ENCODE data around the gene SLC11A1. TPM values are rescaled to one million over a fixed set of nuclear protein-coding genes. Genes with fewer than 3 reads are reported as not detected.
A peak's percentile ranks its signal among the peaks of the same experiment; 100 is the strongest.

SLC11A1 gene
- total RNA-seq, 1 experiment from 2014 or later = 0.27 TPM

DNA sequence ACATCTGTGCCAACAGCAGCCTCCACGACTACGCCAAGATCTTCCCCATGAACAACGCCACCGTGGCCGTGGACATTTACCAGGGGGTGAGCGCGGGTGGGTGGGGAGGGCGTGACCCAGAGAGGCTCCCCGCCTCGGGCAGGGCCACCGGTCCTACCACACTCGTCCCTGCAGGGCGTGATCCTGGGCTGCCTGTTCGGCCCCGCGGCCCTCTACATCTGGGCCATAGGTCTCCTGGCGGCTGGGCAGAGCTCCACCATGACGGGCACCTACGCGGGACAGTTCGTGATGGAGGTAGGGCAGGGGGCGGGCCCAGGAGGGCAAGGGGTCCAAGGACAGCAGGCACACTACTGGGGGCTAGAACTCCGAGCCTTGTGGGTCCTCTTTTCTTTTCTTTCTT, 9.1 kb downstream of the SLC11A1 start:
- in situ Hi-C loops (cut with HindIII; ENCODE audit: low sequenced_read_pairs) = no loop called here
- DNase-seq (ENCODE audit: low spot score) = no peak

DNA sequence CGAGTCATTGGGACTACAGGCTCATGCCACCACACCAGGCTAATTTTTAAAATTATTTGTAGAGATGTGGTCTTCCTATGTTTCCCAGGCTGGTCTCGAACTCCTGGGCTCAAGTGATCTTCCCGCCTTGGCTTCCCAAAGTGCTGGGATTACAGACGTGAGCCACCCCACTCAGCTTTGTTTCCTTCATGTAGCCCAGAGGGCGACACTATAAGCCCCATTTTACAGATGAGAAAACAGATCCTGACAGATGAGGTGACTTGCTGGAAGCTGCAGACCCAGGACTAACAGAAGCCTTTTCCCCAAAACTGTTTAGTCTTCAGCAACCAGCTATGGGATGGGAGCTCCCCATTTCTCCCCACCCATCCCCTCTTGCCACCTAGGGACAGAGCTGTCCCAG, 10.4 kb downstream of the SLC11A1 start:
- in situ Hi-C loops (cut with HindIII; ENCODE audit: low sequenced_read_pairs) = no loop called here
- no peak for DNase-seq (ENCODE audit: low spot score)

DNA sequence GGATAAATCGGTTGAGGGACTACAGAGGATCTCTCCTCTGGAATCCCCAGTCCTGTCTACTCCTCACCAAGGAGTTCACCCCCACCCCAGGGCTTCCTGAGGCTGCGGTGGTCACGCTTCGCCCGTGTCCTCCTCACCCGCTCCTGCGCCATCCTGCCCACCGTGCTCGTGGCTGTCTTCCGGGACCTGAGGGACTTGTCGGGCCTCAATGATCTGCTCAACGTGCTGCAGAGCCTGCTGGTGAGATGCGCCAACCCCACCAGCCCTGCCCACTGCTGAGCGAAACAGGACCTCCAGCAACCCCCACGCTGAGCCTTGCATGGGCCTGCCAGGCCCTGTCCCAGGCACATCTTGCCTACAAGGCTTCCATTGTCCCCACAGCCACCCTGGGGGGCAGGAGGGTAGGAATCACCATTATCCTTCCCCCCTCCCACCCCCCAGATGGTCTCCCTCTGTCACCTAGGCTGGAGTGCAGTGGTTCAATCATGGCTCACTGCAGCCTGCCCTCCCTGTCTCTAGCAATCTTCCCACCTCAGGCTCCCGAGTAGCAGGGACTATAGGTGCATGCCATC, 10.9 kb downstream of the SLC11A1 start:
- in situ Hi-C loops (cut with HindIII; ENCODE audit: low sequenced_read_pairs) = no loop called here
- no peak for DNase-seq (ENCODE audit: low spot score)

DNA sequence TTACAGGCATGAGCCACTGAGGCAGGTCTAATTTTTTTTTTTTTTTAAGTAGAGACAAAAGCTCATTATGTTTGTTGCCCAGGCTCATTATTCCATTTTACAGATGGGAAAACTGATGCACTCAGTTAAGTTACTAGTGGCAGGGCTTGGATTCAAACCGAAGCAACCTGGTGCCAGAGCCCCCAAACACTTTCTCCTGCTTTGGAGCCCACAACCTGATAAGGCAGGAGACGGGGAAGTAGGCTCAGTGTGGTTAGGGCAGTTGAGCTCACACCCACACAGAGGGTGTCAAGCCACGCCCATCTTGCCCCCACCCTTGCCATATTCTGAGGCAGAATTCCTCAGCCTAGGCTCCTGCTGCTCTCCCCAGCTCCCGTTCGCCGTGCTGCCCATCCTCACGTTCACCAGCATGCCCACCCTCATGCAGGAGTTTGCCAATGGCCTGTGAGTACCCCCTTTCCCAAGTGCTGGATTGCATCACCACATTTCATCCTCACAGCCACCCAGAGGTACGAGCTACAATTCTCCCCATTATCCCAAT, 11.7 kb downstream of the SLC11A1 start:
- DNase-seq (ENCODE audit: low spot score) = no peak
- in situ Hi-C loops (cut with HindIII; ENCODE audit: low sequenced_read_pairs) = no loop called here

DNA sequence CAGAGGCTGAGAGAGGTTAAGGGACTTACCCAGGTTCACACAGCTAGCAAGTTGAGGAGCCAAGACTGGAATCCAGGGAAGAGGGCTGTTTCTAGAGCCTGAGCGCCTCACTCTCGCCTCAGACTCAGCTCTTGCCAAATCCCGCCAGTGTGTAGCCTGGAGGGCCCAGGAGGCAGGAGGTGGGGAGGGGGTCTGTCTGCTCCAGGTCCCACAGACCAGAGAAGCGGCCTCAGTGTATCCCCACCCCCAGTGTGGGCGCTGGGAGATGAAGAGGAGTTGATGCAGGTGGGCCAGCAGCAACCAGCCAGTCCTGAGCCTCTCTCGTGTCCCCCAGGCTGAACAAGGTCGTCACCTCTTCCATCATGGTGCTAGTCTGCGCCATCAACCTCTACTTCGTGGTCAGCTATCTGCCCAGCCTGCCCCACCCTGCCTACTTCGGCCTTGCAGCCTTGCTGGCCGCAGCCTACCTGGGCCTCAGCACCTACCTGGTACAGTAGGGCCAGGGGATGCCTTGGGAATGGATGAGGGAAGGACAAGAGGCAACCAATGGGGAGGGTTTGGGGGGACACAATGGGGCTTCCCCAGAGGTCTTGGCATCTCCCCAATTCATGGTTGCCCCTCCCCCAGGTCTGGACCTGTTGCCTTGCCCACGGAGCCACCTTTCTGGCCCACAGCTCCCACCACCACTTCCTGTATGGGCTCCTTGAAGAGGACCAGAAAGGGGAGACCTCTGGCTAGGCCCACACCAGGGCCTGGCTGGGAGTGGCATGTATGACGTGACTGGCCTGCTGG, 12.4 kb downstream of the SLC11A1 start:
- in situ Hi-C loops (cut with HindIII; ENCODE audit: low sequenced_read_pairs) = no loop called here
- DNase-seq (ENCODE audit: low spot score) = no peak

DNA sequence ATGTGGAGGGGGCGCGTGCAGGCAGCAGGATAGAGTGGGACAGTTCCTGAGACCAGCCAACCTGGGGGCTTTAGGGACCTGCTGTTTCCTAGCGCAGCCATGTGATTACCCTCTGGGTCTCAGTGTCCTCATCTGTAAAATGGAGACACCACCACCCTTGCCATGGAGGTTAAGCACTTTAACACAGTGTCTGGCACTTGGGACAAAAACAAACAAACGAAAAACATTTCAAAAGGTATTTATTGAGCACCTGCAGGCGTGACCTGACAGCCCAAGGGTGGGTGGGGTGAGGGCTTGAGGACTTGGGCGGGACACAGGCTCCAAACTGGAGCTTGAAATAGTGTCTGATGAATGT, 13.0 kb downstream of the SLC11A1 start:
- in situ Hi-C loops (cut with HindIII; ENCODE audit: low sequenced_read_pairs) = no loop called here
- DNase-seq (ENCODE audit: low spot score) = no peak

DNA sequence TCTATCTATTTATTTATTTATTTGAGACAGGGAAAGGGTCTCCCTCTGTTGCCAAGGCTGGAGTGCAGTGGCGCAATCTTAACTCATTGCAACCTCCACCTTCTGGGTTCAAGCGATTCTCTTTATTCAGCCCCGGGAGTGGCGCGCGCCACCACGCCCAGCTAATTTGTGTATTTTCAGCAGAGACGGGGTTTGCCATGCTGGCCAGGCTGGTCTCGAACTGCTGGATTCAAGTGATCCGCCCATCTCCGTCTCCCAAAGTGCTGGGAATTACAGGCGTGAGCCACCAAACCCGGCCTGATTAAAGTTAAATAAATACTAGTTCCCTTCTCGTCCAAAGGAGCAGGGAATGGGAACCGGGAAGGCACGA, 13.4 kb downstream of the SLC11A1 start:
- in situ Hi-C loops (cut with HindIII; ENCODE audit: low sequenced_read_pairs) = no loop called here
- DNase-seq (ENCODE audit: low spot score) = no peak

DNA sequence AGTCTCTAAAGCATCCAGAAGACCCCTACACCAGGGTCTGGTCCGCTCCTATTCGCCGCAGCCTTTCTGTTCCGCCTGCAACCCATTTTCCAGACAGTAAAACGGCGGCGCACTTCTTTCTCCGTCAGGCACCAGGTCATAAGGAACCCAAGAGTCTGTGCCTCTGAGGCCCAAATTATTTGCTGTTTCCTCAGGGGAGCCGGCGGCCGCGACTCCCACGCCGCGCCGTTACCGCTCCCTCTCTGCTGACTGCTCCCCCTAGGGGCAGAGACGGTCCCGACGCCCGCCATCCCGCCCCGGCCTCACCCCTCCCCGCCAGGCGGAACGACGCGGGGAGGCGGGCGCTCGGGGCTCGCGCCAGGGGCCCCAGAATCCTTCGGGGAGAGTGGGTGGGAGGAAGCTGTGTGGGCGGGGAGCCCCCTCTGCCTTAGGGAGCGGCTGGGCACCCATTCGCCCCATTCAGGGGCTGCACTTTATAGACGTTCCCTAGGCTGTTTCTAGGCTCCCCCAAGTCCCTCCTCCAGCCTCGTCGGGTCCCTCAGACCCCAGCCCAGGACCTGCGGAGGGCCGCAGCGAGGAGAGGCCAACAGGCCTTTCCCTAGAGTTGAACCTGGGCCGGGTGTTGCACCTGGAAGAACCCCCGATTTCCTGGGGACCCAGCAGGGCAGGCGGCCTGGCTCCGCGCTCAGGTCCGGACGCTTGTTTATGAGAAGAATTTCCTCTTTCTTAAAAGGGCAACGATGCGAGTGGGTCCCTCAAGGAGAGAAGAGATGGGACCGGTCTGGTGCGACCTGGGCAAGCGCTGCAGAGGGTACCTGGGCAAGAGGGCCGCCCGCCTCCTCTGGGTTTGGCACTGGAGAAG, 14.0 kb downstream of the SLC11A1 start:
- in situ Hi-C loops (cut with HindIII; ENCODE audit: low sequenced_read_pairs) = no loop called here
- peak; percentile 94 for DNase-seq (ENCODE audit: low spot score)

DNA sequence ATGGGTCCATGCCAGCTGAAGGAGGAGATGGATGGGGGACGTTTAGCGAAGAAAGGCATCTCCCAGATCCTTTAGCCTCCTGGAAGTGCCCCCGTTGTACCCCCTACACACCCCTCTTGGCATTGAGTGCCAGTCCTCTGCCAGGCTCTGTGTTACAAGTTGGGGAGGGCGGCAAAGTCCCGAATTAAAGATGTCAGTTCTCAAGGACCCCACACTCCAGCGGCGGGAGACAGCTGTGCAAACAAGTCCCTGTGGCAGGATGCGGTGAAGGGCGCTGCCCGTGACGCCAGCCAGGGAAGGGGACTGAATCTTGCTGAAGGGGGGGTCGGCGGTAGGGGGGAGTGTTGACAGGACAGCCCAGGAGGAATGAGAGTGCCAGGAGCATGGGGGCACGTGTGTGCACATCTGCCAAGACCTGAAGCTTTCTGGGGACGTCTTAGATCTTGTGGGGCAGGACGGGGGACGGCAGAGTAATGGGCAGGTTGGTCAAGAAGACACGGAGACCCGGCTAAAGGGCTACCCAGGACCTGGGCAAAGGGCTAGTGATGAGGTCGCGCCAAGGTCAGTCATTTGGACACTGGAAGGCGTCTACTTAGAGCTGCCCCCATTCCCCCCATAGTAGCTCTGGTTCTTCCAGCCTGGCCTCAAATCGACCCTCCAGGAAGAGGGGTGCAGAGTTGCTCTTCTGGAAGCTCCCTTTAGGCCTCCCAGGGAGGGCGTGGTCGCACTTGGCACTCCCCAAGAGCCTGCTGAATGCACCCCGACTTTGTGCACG, 14.8 kb downstream of the SLC11A1 start:
- no peak for DNase-seq (ENCODE audit: low spot score)
- in situ Hi-C loops (cut with HindIII; ENCODE audit: low sequenced_read_pairs) = no loop called here

DNA sequence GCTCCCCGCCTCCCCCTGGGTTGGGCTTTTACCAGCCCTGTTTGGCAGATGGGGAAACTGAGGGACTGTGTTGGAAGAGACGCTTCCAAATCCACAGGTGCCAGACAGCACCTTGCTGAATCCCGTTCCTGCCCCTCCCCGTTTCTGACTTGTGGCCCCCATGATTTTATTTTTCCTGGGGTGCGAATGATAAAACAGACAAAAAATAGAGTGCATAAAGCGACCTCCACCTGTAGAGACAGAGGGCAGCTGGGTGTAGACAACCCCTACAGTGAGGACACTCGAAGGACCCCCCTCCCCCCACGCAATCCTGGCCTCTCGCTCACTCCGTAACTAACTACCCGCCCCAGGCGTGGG, 15.4 kb downstream of the SLC11A1 start:
- in situ Hi-C loops (cut with HindIII; ENCODE audit: low sequenced_read_pairs) = no loop called here
- DNase-seq (ENCODE audit: low spot score) = no peak

DNA sequence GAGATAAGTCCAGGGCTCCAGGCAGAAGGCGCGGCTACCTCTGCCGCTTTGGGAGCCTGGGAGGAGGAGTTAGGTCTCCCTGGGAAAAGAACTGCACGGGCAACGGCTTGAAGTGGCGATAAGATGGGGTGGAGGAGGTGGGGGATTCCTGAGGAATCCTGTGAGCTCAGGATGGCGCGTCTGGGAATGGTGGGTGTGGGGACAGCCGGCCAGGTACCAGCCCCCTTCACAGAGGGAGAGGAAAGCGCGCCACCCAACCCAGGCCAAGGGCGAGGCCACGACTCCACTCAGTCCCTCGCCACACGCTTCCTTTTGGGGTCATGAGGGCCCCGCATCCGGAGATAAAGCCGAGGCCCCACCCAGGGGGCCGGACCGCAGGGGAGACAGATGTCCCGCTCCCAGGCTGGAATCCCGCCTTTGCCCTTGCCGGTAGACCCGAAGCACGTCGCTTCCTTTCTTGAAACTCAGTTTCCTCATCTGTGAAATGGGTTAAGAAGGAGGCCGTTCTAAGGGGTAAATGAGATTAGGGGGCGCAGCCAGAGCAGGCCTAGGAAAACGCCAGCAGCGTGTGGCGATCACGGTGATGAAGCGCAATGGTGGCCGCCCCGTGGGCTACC, 15.9 kb downstream of the SLC11A1 start:
- peak; percentile 69 for DNase-seq (ENCODE audit: low spot score)
- in situ Hi-C loops (cut with HindIII; ENCODE audit: low sequenced_read_pairs) = no loop called here

DNA sequence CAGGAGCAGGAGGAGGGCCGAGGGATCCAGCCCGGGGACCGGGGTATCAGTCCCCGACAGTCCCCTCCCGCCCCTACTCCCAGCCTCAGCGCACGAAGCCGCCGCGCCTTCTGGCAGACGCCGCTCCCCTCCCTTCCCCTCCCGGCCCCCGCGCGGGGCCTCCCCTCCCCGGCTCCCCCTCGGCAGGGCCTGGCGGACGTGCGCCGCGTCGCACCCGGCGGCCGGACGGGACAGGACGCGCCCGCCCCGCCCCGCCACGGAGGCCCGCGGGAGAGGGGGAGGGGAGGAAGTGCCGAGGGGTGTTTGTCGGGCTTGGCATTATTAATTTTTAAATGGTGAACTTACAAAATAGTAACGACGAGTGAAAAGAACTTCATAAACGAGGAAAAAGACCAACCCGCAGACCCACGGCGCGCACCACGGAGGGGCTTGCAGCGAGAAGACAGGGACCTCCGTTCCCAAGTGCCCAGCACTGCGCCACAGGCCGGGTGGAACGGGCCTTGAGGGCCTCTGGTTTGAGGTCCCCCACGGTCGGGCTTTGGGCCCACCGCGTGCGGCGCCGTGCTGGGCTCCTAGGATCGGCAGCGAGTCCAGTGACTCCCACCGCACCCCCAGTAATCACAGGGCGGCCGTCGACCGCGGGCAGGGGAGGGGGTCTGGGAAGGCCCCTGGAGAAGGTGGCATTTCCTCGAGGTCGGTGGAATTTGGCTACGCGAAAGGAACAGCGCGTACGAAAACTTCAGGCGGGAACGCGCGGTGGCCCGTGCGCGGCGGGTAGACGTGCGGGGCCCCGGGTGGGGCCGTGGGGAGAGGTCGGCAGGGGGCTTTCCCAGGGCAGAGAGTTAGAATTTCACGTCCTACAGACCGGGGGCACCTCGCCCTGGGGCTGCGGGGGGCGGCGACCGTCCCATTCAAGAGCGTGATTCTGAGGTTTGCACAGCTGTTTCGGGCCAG, 16.6 kb downstream of the SLC11A1 start:
- in situ Hi-C loops (cut with HindIII; ENCODE audit: low sequenced_read_pairs) = no loop called here
- DNase-seq (ENCODE audit: low spot score) = no peak

DNA sequence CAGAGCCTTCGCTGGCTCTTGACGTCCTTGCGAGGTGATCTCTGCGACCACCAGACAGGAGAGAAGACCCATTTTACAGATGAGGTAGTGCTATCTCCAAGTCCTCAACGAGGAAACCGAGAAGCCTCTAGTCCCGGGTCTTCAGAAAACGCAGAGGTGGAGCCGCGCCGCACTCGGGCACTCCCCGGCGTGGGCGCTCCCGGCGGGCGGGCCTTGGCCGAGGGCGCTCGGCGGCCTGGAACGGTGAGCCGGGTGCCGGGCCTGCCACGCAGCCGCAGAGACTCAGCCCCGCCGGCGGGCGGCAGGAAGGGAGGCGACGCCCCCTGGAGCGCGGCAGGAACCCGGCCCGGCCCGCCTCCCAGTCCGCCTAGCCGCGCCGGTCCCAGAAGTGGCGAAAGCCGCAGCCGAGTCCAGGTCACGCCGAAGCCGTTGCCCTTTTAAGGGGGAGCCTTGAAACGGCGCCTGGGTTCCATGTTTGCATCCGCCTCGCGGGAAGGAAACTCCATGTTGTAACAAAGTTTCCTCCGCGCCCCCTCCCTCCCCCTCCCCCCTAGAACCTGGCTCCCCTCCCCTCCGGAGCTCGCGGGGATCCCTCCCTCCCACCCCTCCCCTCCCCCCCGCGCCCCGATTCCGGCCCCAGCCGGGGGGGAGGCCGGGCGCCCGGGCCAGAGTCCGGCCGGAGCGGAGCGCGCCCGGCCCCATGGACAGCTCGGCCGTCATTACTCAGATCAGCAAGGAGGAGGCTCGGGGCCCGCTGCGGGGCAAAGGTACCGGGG, 17.5 kb downstream of the SLC11A1 start, which contains the start of gene CTDSP1:
Gene CTDSP1, plus strand, starts transcription at position 478 of the 776 bp plus-strand sequence. Its CDS starts 223 bp downstream, at position 701.
- peak; percentile 92 for DNase-seq (ENCODE audit: low spot score)
- in situ Hi-C loops (cut with HindIII; ENCODE audit: low sequenced_read_pairs) = no loop called here

DNA sequence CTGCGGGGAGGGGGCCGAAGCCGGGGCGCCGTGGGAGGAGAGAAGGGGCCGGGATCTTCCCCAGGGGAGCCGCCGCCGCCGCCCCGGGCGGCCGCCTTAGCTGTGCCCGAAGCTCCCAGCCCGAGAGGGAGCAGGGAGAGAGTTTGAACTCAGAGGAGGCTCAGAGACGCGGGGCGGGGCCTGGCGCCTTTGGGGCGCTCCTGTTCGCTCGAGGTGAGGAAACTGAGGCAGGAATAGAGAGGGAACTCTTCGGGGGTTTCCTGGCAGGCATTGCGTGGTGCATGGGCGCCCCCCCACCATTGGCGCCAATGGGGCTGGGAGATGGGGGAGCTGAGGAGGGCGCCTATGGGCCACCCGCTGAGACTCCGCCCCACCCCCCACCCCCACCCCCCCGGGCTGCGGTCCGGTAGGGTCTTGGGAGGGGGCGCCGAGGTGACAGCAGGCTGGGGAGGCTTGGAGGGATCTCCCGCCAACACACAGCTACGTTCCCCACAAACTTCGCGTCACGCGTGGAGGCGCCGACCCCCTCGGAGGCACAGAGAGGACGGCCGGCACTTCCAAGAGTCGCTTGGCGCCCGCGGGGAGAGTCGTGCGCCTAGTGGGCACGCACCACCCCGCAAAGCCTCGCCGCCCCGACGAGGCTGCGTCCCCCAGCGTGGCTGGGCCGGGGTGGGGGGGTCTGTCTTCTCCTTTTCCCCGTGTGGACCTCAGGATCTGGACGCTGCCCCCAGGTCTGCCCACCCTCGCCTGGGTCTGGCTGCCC, 18.3 kb downstream of the SLC11A1 start:
- DNase-seq (ENCODE audit: low spot score) = peak; percentile 35
- in situ Hi-C loops (cut with HindIII; ENCODE audit: low sequenced_read_pairs) = no loop called here

DNA sequence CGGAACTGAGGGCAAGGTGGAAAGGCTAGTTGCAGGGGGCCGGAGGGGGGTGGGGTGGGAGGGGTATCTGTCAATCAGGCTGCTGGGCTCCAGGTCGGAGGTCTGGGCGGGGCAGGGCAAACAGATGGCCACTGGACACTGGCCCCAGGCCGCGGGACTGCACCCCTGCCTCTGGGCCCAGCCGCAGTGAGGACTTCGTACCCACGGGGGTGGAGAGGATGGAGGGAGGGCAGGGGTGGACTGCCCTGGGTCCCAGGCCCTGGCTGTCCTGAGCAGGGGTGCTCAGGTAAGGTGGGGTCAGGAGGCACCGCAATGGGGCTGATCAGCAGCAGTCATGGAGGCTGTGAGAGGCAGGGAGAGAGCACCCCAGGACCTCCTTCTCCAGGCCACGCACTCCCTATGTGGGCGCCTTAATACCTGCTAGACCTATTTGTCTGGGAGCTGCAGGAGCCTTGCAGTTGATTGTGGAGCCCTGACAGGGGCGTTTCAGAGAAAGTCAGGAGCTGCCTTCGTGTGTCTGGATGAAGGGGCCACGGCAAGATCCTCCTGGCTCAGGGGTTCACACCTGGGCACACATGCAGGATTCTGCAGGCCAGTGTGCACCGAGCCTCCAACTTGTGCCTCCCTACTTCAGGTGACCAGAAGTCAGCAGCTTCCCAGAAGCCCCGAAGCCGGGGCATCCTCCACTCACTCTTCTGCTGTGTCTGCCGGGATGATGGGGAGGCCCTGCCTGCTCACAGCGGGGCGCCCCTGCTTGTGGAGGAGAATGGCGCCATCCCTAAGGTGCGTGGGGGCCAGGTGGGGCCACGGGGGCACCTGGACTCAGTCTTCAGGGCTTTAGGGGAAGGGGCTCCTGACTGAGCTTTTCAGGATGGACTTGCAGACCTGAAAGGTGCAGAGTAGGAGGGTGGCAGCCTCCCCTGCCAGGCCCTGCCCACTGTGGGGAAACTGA, 19.1 kb downstream of the SLC11A1 start:
- no peak for DNase-seq (ENCODE audit: low spot score)
- in situ Hi-C loops (cut with HindIII; ENCODE audit: low sequenced_read_pairs) = no loop called here

Measured in G401 (cell line).